ENCODE results near the gene CCNY.
A peak's percentile ranks its signal among the peaks of the same experiment; 100 is the strongest.
"Not testable (repeated sequence)": the region's sequence is repeated elsewhere in the genome, so short reads cannot be mapped to it uniquely, and the experiment has no call there.

The CCNY gene

GRCh38 chr10:35388682-35389081 lies 52.4 kb downstream of the CCNY start:
- DNase-seq: no peak

GRCh38 chr10:35390161-35390840 lies 54.0 kb downstream of the CCNY start:
- DNase-seq: no peak

GRCh38 chr10:35390843-35391152 lies 54.5 kb downstream of the CCNY start:
- no peak for DNase-seq

GRCh38 chr10:35391153-35391953 lies 55.0 kb downstream of the CCNY start:
- no peak for DNase-seq

- DNase-seq: no peak
Observed at GRCh38 chr10:35391954-35392262, 55.6 kb downstream of the CCNY start.

- DNase-seq: no peak
Observed at GRCh38 chr10:35392482-35393228, 56.3 kb downstream of the CCNY start.

- no peak for DNase-seq
Observed at GRCh38 chr10:35394411-35394851, 58.1 kb downstream of the CCNY start.

- no peak for DNase-seq
Observed at GRCh38 chr10:35394934-35395333, 58.6 kb downstream of the CCNY start.

GRCh38 chr10:35396560-35397434 lies 60.5 kb downstream of the CCNY start:
- DNase-seq: no peak

- DNase-seq: no peak
Observed at GRCh38 chr10:35397953-35398352, 61.6 kb downstream of the CCNY start.

- DNase-seq: no peak
Observed at GRCh38 chr10:35398355-35398754, 62.0 kb downstream of the CCNY start.

- DNase-seq: no peak
Observed at GRCh38 chr10:35398908-35399307, 62.6 kb downstream of the CCNY start.

- no peak for DNase-seq
Observed at GRCh38 chr10:35399414-35400009, 63.2 kb downstream of the CCNY start.

- DNase-seq: no peak
Observed at GRCh38 chr10:35400595-35401268, 64.4 kb downstream of the CCNY start.

- DNase-seq: not testable (repeated sequence)
Observed at GRCh38 chr10:35403491-35403890, 67.2 kb downstream of the CCNY start.

- DNase-seq: not testable (repeated sequence)
Observed at GRCh38 chr10:35404077-35404476, 67.8 kb downstream of the CCNY start.

GRCh38 chr10:35406003-35406630 lies 69.8 kb downstream of the CCNY start:
- not testable (repeated sequence) for DNase-seq

- not testable (repeated sequence) for DNase-seq
Observed at GRCh38 chr10:35407696-35408095, 71.4 kb downstream of the CCNY start.

GRCh38 chr10:35409094-35409582 lies 72.8 kb downstream of the CCNY start:
- DNase-seq: peak; percentile 54

GRCh38 chr10:35409808-35410207 lies 73.5 kb downstream of the CCNY start:
- DNase-seq: no peak
